ENCODE measurements around the gene ACP3. TPM values are rescaled to one million over a fixed set of nuclear protein-coding genes. Genes with fewer than 3 reads are reported as not detected.

Gene ACP3
- polyA plus RNA-seq, 1 donor (not counting 4 experiments of a cell fraction or from before 2014, with no cell fraction given): 1.3 TPM

DNA sequence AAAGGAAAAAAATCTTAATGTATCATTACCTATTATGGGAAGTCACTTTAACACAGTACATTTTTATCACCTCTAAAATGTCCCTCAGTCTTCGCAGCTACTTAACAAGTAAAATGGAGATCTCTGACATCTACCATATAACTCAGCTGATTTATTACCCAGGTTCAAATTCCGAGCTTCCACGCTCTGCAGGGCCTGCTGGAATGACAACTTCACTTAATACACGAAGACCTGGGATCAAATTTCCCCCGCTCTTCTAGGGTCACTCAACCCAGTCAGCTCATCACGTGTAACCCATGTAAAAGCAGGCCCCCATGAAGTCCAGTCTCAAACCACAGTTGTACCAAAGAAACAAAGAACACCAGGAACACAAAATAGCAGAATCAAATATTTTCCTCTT, 44.2 kb upstream of the ACP3 start:
- Histone ChIP-seq H3K4me3 (ENCODE audit: control insufficient read depth in 2 of 3, extremely low read depth in 1 of 3, insufficient read depth in 2 of 3, low read depth in 1 of 3, low read length in 3 of 3) (no peak overlapping the region), H3K9me1 (ENCODE audit: control insufficient read depth, extremely low read depth, insufficient read depth, low read length) (no peaks in the 10 kb centered on the region), H4K20me1 (ENCODE audit: control insufficient read depth, extremely low read depth, insufficient read depth, low read length) (no peaks in the 10 kb centered on the region), H3K4me1 (ENCODE audit: control insufficient read depth, extremely low read depth, insufficient read depth, low read length) (no peaks in the 10 kb centered on the region), H3K36me3 (ENCODE audit: control insufficient read depth in 2 of 2, extremely low read depth in 1 of 2, insufficient read depth in 2 of 2, low read length in 2 of 2) (no peaks in the 10 kb centered on the region), H3K27ac (ENCODE audit: control insufficient read depth, insufficient read depth, low read length) (no peak overlapping the region), H3K79me2 (ENCODE audit: control insufficient read depth, insufficient read depth, low read length) (no peaks in the 10 kb centered on the region), H3K27me3 (ENCODE audit: control insufficient read depth, extremely low read depth, insufficient read depth, low read length) (no peaks in the 10 kb centered on the region), H3K9ac (ENCODE audit: control insufficient read depth, extremely low read depth, insufficient read depth, low read length) (no peak overlapping the region), H3K4me2 (ENCODE audit: control insufficient read depth, extremely low read depth, insufficient read depth, low read depth, low read length) (no peak overlapping the region), H3K9me3 (ENCODE audit: control insufficient read depth, low read depth, low read length) (no peaks in the 10 kb centered on the region), H2AFZ (ENCODE audit: control insufficient read depth, low read length) (no peak overlapping the region)
- dilution Hi-C loops (cut with MboI; ENCODE audit: extremely low pct_ligation_motif_present, low sequenced_read_pairs): no loop called here
- no peak for TF ChIP-seq CTCF (optimal IDR thresholded peaks at IDR 0.05 in 1 of 3, IDR thresholded peaks at IDR 0.05 in 1 of 3, conservative IDR thresholded peaks at IDR 0.05 in 1 of 3; ENCODE audit: extremely low read depth in 1 of 3, insufficient read depth in 2 of 3, low read length in 3 of 3)
- TF ChIP-seq EZH2 (IDR thresholded peaks at IDR 0.05; ENCODE audit: low read length): no peak
- DNase-seq (ENCODE audit: low read depth, low spot score) (no peak), FAIRE-seq (no peak)

- dilution Hi-C loops (cut with MboI; ENCODE audit: extremely low pct_ligation_motif_present, low sequenced_read_pairs): no loop called here
Observed at GRCh38 chr3:132276228-132276906, 40.8 kb upstream of the ACP3 start.

More at GRCh38 chr3:132276228-132276906, 40.8 kb upstream of the ACP3 start:
- H3K9me3 ChIP-seq (ENCODE audit: control insufficient read depth, low read depth, low read length): no peaks in the 10 kb centered on the region
- no peaks in the 10 kb centered on the region for H3K27me3 ChIP-seq (ENCODE audit: control insufficient read depth, extremely low read depth, insufficient read depth, low read length)
- H2AFZ ChIP-seq (ENCODE audit: control insufficient read depth, low read length): no peak overlapping the region
- no peaks in the 10 kb centered on the region for H3K9me1 ChIP-seq (ENCODE audit: control insufficient read depth, extremely low read depth, insufficient read depth, low read length)
- H3K79me2 ChIP-seq (ENCODE audit: control insufficient read depth, insufficient read depth, low read length): no peaks in the 10 kb centered on the region
- no peaks in the 10 kb centered on the region for H3K36me3 ChIP-seq (ENCODE audit: control insufficient read depth in 2 of 2, extremely low read depth in 1 of 2, insufficient read depth in 2 of 2, low read length in 2 of 2)
- H4K20me1 ChIP-seq (ENCODE audit: control insufficient read depth, extremely low read depth, insufficient read depth, low read length): no peaks in the 10 kb centered on the region
- no peak overlapping the region for H3K4me3 ChIP-seq (ENCODE audit: control insufficient read depth in 2 of 3, extremely low read depth in 1 of 3, insufficient read depth in 2 of 3, low read depth in 1 of 3, low read length in 3 of 3)
- H3K27ac ChIP-seq (ENCODE audit: control insufficient read depth, insufficient read depth, low read length): no peak overlapping the region
- TF ChIP-seq CTCF (optimal IDR thresholded peaks at IDR 0.05 in 1 of 3, IDR thresholded peaks at IDR 0.05 in 1 of 3, conservative IDR thresholded peaks at IDR 0.05 in 1 of 3; ENCODE audit: extremely low read depth in 1 of 3, insufficient read depth in 2 of 3, low read length in 3 of 3) (no peak), EZH2 (IDR thresholded peaks at IDR 0.05; ENCODE audit: low read length) (no peak)
- no peak for DNase-seq (ENCODE audit: low read depth, low spot score)
- no peak overlapping the region for H3K9ac ChIP-seq (ENCODE audit: control insufficient read depth, extremely low read depth, insufficient read depth, low read length)
- no peak for FAIRE-seq
- no peaks in the 10 kb centered on the region for H3K4me1 ChIP-seq (ENCODE audit: control insufficient read depth, extremely low read depth, insufficient read depth, low read length)
- no peak overlapping the region for H3K4me2 ChIP-seq (ENCODE audit: control insufficient read depth, extremely low read depth, insufficient read depth, low read depth, low read length)

Measured in keratinocyte (primary cell).